HG02938 (cell line): Measurements from ENCODE around the gene SLIRP.
"Not testable (repeated sequence)": the region's sequence is repeated elsewhere in the genome, so short reads cannot be mapped to it uniquely, and the experiment has no call there.

Experiments
- ATAC-seq: cut with Tn5 transposase; IDR thresholded peaks from one replicate; pipeline ENCODE4 v1.9.1; 2021; ENCODE audit warnings: mild to moderate bottlenecking, moderate library complexity; ENCODE audit not compliant: unreplicated experiment

The SLIRP gene

DNA sequence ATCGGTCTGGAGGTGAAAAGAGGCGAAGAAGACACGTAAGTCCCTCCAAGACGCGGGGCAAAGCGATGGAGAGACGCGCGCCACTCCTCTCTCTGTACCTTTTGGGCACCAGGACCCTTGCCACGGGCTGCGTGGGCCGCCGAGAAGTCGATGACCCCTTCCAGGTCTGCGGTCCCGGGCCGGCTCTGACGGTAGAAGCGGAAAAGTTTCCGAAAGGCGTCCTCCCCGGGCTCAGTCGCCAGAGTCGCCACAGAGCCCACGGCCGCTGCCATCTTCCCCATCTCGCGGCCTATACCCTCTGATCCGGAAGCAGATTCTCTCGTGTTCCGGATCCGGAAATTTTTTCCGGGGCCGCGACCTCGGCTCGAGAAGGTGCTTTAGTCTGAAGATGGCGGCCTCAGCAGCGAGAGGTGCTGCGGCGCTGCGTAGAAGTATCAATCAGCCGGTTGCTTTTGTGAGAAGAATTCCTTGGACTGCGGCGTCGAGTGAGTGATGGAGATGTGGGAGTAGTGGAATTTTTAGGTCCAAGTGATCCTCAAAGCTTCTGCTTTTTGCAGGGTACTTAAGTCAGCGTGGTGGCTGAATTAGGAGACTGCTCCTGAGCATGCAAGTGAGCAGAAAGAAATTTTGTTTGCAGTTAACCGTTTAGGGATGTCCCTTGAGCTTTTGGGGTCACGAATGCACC lies at the start of gene SLIRP, which contains the start of gene ALKBH1:
Gene SLIRP (plus strand): TSS at position 380 of the 685 bp plus-strand sequence. CDS start 9 bp downstream, at position 389.
Gene ALKBH1 (minus strand): TSS at position 300 of the 685 bp plus-strand sequence. CDS start 19 bp downstream, at position 281.
- peak; percentile 97 for ATAC-seq

DNA sequence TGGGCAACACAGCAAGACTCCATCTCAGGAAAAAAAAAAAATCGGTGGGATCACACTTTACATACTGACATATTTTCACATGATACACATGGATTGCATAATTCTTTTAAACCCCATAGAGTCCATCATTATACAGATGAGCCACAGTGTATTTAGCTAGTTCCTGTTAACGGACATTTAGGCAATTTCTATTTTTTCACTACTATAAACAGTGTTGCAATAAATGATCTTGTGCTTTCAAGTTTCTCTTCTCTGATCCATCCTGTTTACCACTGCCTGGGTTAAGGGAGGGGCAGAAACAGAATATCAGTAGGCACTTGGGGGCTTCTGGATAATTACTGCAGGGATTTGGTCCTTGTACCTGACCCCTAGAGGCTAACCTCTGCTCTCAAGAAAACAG lies 48.1 kb upstream of the SLIRP start:
- no peak for ATAC-seq

- no peak for ATAC-seq
These were observed 47.1 kb upstream of the SLIRP start for GRCh38 chr14:77660754-77661153.

- ATAC-seq, result not testable (repeated sequence)
These were observed 46.3 kb upstream of the SLIRP start for GRCh38 chr14:77661562-77661961.

DNA sequence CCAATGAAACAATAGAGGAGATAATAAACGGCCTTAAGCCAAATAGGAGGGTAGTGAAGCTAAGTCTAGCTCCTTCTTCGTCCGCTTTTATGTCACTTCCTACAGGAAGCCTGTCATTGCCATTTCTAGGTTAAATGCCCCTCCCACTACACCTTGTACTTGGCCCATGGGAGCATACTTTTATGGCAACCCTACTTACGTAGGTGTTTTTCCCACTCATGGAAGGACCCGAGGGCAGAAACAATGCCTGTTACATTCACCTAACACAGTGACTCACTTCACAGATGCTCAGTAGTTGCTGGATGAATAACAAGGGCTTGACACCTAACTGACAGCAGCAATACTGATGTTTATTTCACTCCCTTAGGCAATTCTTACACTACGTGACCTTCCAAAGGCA lies 44.6 kb upstream of the SLIRP start:
- ATAC-seq, result no peak

DNA sequence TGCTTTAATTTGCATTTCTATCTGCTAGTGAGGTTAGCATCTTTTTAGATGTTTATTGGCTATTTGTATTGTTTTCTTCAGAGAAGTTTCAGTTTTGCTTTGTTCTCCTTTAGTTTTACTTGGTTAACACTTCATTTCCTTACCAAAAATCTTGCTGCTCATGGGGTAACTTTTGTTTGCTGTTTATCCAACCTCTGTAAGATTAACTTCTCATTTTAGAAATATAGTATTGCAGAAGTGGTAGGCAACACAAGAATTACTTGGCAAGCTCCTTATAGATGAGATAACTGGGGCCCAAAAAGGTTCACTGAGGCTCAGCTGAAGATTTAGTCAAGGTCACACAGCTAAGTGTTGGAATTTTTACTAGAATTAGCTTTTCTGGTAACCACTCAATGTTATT lies 40.6 kb upstream of the SLIRP start:
- no peak for ATAC-seq

DNA sequence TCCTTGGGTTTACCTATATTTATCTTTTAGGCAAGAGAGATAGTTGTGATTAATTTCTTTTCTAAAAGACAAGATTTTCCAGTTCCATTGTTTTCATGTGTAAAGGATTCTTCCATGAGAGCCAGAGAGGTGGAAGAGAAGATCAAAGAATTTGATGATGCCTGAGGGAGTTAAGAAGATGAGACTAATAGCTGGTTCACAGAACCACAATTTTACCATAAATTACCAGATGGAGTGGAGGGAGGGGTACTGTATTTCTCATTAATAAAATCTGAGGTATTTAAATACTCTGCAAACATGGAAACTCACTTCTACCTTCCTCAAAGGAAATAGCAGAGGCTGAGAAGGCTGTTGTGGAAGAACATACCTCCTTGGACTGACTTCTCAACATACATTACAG lies 34.7 kb upstream of the SLIRP start:
- ATAC-seq, result no peak

DNA sequence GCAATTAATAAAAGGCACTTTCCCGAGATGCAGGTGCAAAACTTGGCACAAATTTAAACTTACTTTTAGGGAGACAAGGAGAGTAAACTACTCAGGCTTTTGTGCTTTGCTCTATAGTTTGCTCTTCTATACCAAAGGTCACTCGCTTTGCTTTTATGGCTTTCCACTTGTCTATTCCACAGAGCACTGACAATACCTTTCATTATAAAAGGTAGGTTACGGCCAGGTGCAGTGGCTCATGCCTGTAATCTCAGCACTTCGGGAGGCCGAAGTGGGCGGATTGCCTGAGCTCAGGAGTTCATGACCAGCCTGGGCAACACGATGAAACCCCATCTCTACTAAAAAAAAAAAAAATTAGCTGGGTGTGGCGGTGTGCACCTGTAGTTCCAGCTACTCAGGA lies 33.0 kb upstream of the SLIRP start:
- no peak for ATAC-seq

GRCh38 chr14:77681196-77682157 lies 26.4 kb upstream of the SLIRP start:
- no peak for ATAC-seq

DNA sequence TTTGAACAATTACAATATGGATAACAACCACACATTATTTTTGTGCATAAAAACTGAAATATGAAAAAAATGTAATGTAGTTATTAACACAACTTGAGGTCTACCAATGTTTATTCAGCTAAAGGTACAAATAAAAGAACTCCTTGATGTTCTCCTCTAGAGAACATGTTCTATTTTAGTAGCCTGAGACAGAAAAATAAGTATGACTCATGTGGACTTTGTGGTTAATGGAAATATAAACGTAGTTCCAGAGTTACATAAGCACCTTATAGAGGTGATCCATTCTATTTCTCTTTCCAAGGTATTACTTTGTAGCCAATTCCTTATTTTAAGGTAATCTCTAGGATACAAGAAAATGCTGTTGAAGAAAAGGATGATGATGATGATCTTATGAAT lies 25.7 kb upstream of the SLIRP start:
- no peak for ATAC-seq

DNA sequence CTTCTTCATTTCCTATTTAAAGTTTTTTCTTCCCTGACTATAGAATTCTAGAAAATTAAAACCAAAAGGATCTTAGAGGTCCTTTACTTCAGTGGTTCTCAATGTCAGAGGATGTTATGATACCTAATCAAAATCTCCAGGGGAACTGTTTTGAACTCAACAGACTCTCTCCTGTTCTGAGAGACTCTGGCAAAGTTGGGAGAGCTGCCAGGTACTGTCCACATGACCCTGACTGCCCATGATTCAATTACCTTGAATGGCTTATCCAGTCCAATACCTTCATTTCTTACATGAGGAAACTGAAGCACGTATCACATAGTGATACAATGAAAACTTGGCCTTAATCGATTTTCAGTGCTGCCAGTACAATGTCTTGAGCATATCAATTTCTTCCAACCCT lies 16.6 kb upstream of the SLIRP start:
- no peak for ATAC-seq

DNA sequence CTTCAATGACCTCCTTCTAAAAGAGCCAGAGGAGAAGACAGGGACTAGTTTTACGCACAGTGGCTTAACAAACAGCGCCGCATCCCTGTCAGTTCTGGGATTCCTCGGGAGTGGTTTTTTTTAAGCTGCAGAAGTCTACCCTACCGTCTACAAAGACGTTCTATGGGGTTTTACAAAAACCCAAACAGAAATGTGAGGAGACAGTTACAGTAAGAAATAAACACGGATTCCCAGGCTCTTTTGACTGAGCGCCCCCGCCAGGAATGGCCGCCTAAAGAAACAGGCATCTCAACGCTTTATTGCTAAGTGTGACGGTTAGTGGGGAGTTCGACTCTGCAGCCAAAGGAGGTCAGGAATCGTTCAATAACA lies 564 bp upstream of the SLIRP start:
- ATAC-seq, result peak; percentile 27

GRCh38 chr14:77708749-77709148 lies 846 bp downstream of the SLIRP start:
- no peak for ATAC-seq

- ATAC-seq, result no peak
These were observed 1.5 kb downstream of the SLIRP start for GRCh38 chr14:77709412-77709811.

DNA sequence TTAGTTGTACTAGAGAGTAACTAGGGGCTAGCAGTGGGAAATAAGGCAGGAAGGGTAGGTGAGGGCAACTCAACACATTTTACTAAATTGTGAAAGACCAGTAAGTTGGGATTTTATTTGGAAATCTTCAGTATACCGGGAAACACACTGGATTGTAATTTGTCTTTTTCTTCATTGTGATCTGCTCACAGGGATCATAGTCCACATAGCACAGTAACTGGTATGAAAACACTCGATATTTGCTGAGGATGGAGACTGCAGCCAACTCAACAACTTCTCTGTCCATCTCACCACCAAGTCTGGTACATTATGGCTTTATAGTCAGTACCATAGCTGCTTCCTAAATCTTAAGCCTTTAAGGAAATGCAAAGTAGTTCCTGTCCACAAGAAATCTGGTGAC lies 2.5 kb downstream of the SLIRP start:
- ATAC-seq, result no peak

GRCh38 chr14:77714926-77715325 lies 7.0 kb downstream of the SLIRP start:
- peak; percentile 51 for ATAC-seq

- ATAC-seq, result no peak
These were observed 9.9 kb downstream of the SLIRP start for GRCh38 chr14:77717608-77718305.

DNA sequence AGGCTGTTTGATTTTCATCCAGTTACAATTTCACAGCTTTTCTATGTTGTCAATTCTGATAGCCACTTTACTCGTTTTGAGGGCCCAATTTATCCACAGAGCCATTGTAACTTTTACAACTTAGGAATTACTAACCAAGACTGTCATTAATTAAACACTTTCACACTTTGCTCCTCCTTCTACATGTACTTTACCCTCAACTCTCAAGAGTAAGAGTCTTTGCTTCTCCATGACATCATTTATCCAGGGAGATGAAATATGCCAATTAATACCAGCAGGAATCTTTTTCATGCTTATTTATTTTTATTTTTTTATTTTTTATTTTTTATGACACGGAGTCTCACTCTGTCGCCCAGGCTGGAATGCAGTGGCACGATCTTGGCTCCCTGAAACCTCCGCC lies 13.5 kb downstream of the SLIRP start:
- ATAC-seq, result no peak

GRCh38 chr14:77722301-77722700 lies 14.4 kb downstream of the SLIRP start:
- ATAC-seq, result no peak

- no peak for ATAC-seq
These were observed 23.1 kb downstream of the SLIRP start for GRCh38 chr14:77730976-77731497.
